Skeletal muscle satellite cell (primary cell): ENCODE measurements around the gene KCNG2.

Experiments
- H3K27me3 ChIP-seq: 2 replicates; pipeline ENCODE4 v1.7.0; 2013; ENCODE audit warnings: low read length; ENCODE audit not compliant: control insufficient read depth, insufficient read depth
- H3K36me3 ChIP-seq: 2 replicates; pipeline ENCODE4 v1.7.0; 2013; ENCODE audit warnings: mild to moderate bottlenecking, control low read depth, low read length; ENCODE audit not compliant: insufficient read depth
- H3K4me1 ChIP-seq: 2 replicates; pipeline ENCODE4 v1.7.0; 2013; ENCODE audit warnings: low read length; ENCODE audit not compliant: control insufficient read depth, insufficient read depth
- H3K4me2 ChIP-seq: 2 replicates; pipeline ENCODE4 v1.7.0; 2013; ENCODE audit warnings: mild to moderate bottlenecking, low read length
- H3K4me3 ChIP-seq: 2 replicates; pipeline ENCODE4 v1.7.0; 2013; ENCODE audit warnings: low read length
- H3K9ac ChIP-seq: 2 replicates; pipeline ENCODE4 v1.7.0; 2013; ENCODE audit warnings: mild to moderate bottlenecking, low read depth, low read length, moderate library complexity
- H3K9me3 ChIP-seq: replicated peaks from 2 replicates; pipeline ENCODE4 v1.7.0; 2013; ENCODE audit warnings: mild to moderate bottlenecking, control low read depth, low read length

Gene KCNG2

GRCh38 chr18:79924814-79925731 lies 127.3 kb downstream of the KCNG2 start:
- H3K9ac ChIP-seq: no peak overlapping the region
- peaks cover 28% of the 10 kb centered on the region for H3K36me3 ChIP-seq
- H3K4me1 ChIP-seq: no peaks in the 10 kb centered on the region
- H3K27me3 ChIP-seq: no peaks in the 10 kb centered on the region
- H3K4me2 ChIP-seq: no peak overlapping the region
- peaks cover 13% of the 10 kb centered on the region for H3K9me3 ChIP-seq
- no peak overlapping the region for H3K4me3 ChIP-seq

GRCh38 chr18:79926306-79926705 lies 128.6 kb downstream of the KCNG2 start:
- no peaks in the 10 kb centered on the region for H3K27me3 ChIP-seq
- H3K4me2 ChIP-seq: no peak overlapping the region
- no peak overlapping the region for H3K9ac ChIP-seq
- no peaks in the 10 kb centered on the region for H3K4me1 ChIP-seq
- H3K9me3 ChIP-seq: peaks cover 18% of the 10 kb centered on the region
- H3K4me3 ChIP-seq: no peak overlapping the region
- peaks cover 39% of the 10 kb centered on the region for H3K36me3 ChIP-seq

GRCh38 chr18:79926715-79927606 lies 129.2 kb downstream of the KCNG2 start:
- peaks cover 41% of the 10 kb centered on the region for H3K36me3 ChIP-seq
- H3K9ac ChIP-seq: no peak overlapping the region
- no peak overlapping the region for H3K4me3 ChIP-seq
- no peaks in the 10 kb centered on the region for H3K4me1 ChIP-seq
- H3K27me3 ChIP-seq: no peaks in the 10 kb centered on the region
- H3K9me3 ChIP-seq: peaks cover 18% of the 10 kb centered on the region
- no peak overlapping the region for H3K4me2 ChIP-seq

GRCh38 chr18:79927607-79928562 lies 130.1 kb downstream of the KCNG2 start:
- H3K4me1 ChIP-seq: no peaks in the 10 kb centered on the region
- H3K9me3 ChIP-seq: peaks cover 18% of the 10 kb centered on the region
- H3K27me3 ChIP-seq: no peaks in the 10 kb centered on the region
- peaks cover 41% of the 10 kb centered on the region for H3K36me3 ChIP-seq
- no peak overlapping the region for H3K4me2 ChIP-seq
- no peak overlapping the region for H3K9ac ChIP-seq
- no peak overlapping the region for H3K4me3 ChIP-seq

- Histone ChIP-seq H3K27me3 (no peaks in the 10 kb centered on the region), H3K9ac (no peak overlapping the region), H3K4me1 (no peaks in the 10 kb centered on the region), H3K36me3 (peaks cover 46% of the 10 kb centered on the region), H3K9me3 (peaks cover 18% of the 10 kb centered on the region), H3K4me3 (no peak overlapping the region), H3K4me2 (no peak overlapping the region)
Observed at GRCh38 chr18:79928563-79928960, 130.8 kb downstream of the KCNG2 start.

GRCh38 chr18:79930020-79930642 lies 132.4 kb downstream of the KCNG2 start:
- H3K4me2 ChIP-seq: no peak overlapping the region
- H3K27me3 ChIP-seq: no peaks in the 10 kb centered on the region
- no peaks in the 10 kb centered on the region for H3K4me1 ChIP-seq
- no peak overlapping the region for H3K4me3 ChIP-seq
- peaks cover 60% of the 10 kb centered on the region for H3K36me3 ChIP-seq
- H3K9ac ChIP-seq: no peak overlapping the region
- H3K9me3 ChIP-seq: peaks cover 18% of the 10 kb centered on the region

GRCh38 chr18:79931475-79931874 lies 133.7 kb downstream of the KCNG2 start:
- Histone ChIP-seq H3K36me3 (peaks cover 66% of the 10 kb centered on the region), H3K4me3 (no peak overlapping the region), H3K4me2 (no peak overlapping the region), H3K4me1 (no peaks in the 10 kb centered on the region), H3K27me3 (no peaks in the 10 kb centered on the region), H3K9ac (no peak overlapping the region), H3K9me3 (peaks cover 18% of the 10 kb centered on the region)

- H3K9ac ChIP-seq: no peak overlapping the region
- no peaks in the 10 kb centered on the region for H3K4me1 ChIP-seq
- H3K36me3 ChIP-seq: peaks cover 74% of the 10 kb centered on the region
- H3K4me3 ChIP-seq: no peak overlapping the region
- H3K4me2 ChIP-seq: no peak overlapping the region
- no peaks in the 10 kb centered on the region for H3K27me3 ChIP-seq
- H3K9me3 ChIP-seq: peaks cover 18% of the 10 kb centered on the region
Observed at GRCh38 chr18:79932907-79933306, 135.2 kb downstream of the KCNG2 start.

GRCh38 chr18:79933765-79934164 lies 136.0 kb downstream of the KCNG2 start:
- no peaks in the 10 kb centered on the region for H3K4me1 ChIP-seq
- no peak overlapping the region for H3K9ac ChIP-seq
- H3K36me3 ChIP-seq: peaks cover 67% of the 10 kb centered on the region
- no peak overlapping the region for H3K4me2 ChIP-seq
- no peaks in the 10 kb centered on the region for H3K27me3 ChIP-seq
- H3K9me3 ChIP-seq: peaks cover 17% of the 10 kb centered on the region
- no peak overlapping the region for H3K4me3 ChIP-seq

- H3K4me2 ChIP-seq: no peak overlapping the region
- no peaks in the 10 kb centered on the region for H3K4me1 ChIP-seq
- peaks cover 59% of the 10 kb centered on the region for H3K36me3 ChIP-seq
- peaks cover 10% of the 10 kb centered on the region for H3K9me3 ChIP-seq
- H3K27me3 ChIP-seq: no peaks in the 10 kb centered on the region
- H3K9ac ChIP-seq: no peak overlapping the region
- H3K4me3 ChIP-seq: no peak overlapping the region
Observed at GRCh38 chr18:79934311-79935097, 136.8 kb downstream of the KCNG2 start.
